ENCODE data around the gene VSIG8.

The VSIG8 gene

GRCh38 chr1:159856576-159856975 lies 5.9 kb downstream of the VSIG8 start:
- DNase-seq (ENCODE audit: low read depth, low spot score) = no peak

DNA sequence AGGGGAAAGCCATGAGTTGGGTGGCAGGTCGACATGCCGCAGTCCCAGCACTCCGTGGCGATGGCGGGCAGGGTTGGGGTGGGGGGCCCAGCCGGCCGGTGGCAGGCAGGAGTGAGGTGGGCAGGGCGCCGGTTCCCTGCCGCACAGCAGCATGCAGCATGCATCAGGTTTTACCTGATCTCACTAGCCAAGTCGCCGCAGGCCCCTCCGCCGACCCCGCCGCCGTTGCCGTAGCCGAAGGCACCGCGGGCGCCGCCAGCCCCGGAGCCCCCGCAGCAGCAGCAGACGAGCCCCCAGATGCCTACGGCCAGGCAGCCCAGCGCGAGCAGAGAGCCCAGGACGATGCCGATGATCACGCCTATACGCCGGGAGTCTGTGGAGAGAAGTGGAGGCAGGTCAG lies 6.7 kb downstream of the VSIG8 start:
- no peak for DNase-seq (ENCODE audit: low read depth, low spot score)

DNA sequence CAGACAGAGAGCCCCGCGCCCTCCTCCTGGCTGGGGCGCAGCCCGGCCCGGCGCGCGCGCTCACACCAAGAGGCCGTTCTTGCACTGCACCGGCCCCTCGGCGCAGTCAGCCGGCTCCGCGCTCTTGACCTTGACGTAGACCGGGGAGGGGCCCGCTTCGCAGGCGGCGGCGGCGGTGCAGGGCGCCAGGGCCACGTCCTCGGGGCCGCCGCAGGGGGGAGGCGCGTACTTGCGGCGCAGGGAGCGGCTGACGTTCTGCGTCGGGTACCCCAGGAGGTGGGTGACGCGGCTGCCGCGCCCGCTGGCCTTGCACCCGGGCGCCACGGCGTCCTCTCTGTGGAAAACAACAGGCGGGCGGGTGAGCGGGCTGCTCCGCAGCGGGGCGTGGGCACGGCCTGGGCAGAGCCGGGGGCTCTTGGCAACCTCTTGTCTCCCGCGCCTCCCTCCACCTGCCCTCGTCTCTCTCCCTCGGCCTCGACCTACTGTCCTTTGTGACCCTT lies 7.7 kb downstream of the VSIG8 start:
- DNase-seq (ENCODE audit: low read depth, low spot score) = peak; percentile 91

- peak; percentile 75 for DNase-seq (ENCODE audit: low read depth, low spot score)
These were observed 8.3 kb downstream of the VSIG8 start for GRCh38 chr1:159854116-159854692.

DNA sequence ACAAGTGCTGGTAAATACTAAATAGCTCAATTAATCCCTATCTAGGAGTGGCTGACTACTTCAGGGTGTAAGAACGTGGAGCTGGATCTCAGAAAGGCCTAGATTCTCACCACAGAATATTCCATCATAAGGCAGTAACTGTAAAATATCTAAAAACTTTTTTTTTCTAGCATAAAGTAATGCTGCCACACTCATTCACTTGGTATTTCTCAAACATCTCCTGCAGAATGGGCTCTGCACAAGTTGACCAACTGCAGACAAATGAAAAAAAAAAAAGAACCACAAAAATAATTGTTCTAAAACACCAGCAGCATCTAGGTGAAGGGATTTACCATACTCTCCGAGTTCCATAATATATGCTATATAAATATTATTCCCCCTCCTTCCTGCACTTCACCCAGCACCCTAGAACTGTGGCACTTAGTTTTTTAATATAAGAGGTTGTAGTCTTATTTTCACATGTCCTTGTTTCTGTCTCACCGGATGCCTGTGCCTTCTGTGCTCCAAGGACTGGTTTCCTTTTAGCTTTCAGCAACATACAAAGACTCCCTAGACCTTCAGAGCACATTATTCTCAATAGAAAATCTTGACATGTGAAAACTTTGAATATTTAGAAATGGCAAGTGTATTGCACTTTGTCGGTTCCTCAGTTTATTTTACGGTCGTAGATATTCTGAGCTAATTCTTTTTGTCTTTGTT lies 8.9 kb downstream of the VSIG8 start:
- DNase-seq (ENCODE audit: low read depth, low spot score) = peak; percentile 35

- no peak for DNase-seq (ENCODE audit: low read depth, low spot score)
These were observed 11.1 kb downstream of the VSIG8 start for GRCh38 chr1:159851407-159851806.

GRCh38 chr1:159849626-159850366 lies 12.7 kb downstream of the VSIG8 start:
- no peak for DNase-seq (ENCODE audit: low read depth, low spot score)

GRCh38 chr1:159848326-159848725 lies 14.1 kb downstream of the VSIG8 start:
- DNase-seq (ENCODE audit: low read depth, low spot score) = no peak

GRCh38 chr1:159847231-159847630 lies 15.2 kb downstream of the VSIG8 start:
- no peak for DNase-seq (ENCODE audit: low read depth, low spot score)

GRCh38 chr1:159845751-159846629 lies 16.5 kb downstream of the VSIG8 start:
- DNase-seq (ENCODE audit: low read depth, low spot score) = no peak

GRCh38 chr1:159843459-159843858 lies 19.0 kb downstream of the VSIG8 start:
- no peak for DNase-seq (ENCODE audit: low read depth, low spot score)

DNA sequence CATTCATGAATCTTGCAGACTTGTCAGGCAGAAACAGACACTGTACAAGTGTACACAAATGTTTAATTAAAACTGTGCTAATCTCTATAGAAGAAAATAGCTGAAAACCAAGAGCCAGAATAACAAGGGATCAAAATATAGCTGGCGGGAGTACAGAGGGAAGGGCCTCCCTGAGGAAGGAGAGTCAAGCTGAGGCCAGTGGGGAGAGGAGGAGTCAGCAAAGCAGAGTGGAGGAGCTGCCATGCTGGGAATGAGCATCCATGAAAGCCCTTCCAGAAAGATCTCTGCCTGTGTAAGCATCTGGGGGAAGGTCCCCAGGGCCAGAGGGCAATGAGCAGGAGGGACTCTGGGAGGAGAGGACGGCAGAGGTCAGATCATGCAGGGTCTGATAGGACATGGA lies 20.7 kb downstream of the VSIG8 start:
- no peak for DNase-seq (ENCODE audit: low read depth, low spot score)

DNA sequence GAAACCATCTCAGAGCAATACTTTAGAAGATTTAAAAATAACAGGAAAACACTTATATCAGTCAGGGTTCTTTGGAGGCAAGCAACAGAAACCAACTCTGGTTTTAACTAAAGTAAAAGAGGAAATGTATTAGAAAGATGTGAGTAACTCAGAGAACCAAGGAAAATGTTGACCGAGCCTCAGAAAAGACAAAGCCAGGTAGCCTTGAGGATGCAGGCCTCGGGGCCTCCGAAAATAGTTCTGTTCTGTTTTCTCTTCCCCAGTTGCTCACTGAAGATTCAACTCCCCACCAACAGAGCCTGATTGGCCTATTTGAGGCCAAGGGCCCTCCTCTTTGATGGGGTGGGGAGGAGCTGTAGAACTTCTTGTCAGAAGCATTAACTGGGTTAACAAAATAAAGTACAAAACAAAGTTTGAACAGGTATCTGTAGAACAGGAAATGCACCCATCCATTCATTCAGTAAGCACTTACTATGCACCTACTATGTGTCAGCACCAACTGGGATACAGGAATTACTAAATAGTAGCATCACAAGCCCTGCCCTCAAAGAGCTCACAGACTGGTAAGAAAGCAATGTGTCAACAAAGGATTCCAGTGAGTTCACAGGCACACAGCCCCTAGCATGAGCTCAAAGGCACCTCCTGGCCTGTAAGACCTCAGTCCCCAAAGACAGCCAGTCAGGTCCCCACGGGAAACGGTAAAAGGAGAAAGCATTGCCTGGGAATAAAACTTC lies 23.2 kb downstream of the VSIG8 start:
- no peak for DNase-seq (ENCODE audit: low read depth, low spot score)

GRCh38 chr1:159838715-159839114 lies 23.7 kb downstream of the VSIG8 start:
- no peak for DNase-seq (ENCODE audit: low read depth, low spot score)

DNA sequence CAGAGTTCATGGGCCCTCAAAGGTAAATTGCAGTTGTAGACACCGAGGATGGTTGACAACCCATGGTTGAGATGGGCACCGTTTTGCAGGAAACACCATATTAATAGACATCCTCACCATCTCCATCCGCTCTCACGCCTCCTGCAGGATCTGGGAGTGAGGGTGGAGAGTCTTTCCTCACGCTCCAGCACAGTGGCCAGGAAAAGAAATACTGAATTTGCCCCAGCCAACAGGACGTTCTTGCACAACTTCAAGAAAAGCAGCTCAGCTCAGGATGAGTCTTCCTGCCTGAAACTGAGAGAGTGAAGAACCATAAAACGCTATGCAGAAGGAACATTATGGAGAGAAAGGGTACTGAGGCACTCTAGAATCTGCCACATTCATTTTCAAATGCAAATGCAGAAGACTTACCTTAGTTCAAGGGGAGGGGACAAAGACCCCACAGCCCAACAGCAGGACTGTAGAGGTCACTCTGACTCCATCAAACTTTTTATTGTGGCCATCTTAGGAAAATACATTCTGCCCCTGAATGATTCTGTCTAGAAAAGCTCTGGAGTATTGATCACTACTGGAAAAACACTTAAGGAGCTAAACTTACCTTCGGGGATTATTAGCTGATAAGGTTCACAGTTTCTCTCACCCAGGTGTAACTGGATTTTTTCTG lies 26.5 kb downstream of the VSIG8 start:
- no peak for DNase-seq (ENCODE audit: low read depth, low spot score)

GRCh38 chr1:159835356-159835755 lies 27.1 kb downstream of the VSIG8 start:
- DNase-seq (ENCODE audit: low read depth, low spot score) = no peak

- no peak for DNase-seq (ENCODE audit: low read depth, low spot score)
These were observed 30.1 kb downstream of the VSIG8 start for GRCh38 chr1:159832309-159832708.

GRCh38 chr1:159831412-159832141 lies 30.9 kb downstream of the VSIG8 start:
- no peak for DNase-seq (ENCODE audit: low read depth, low spot score)

DNA sequence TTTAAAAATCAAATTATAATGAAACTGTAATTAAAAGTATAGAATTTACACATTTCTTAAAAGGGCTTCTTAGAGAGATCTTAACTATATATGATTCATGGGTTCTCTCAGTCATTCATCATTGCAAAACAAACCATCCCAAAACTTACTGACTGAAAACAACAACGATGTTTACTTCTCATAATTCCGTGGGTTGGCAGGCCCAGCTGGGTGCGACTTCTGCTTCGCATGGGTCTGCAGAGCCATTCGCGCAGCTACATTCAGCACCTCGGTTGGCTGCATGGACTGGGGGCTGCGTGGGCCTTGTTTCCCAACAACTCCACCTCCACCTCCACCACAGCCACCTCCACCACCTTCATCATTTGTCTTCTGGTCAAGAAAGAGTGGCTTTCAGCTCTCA lies 31.7 kb downstream of the VSIG8 start:
- DNase-seq (ENCODE audit: low read depth, low spot score) = no peak

Measured in astrocyte of the hippocampus (primary cell).